Measurements from ENCODE around the gene STXBP1.
A peak's percentile ranks its signal among the peaks of the same experiment; 100 is the strongest.

STXBP1 gene

DNA sequence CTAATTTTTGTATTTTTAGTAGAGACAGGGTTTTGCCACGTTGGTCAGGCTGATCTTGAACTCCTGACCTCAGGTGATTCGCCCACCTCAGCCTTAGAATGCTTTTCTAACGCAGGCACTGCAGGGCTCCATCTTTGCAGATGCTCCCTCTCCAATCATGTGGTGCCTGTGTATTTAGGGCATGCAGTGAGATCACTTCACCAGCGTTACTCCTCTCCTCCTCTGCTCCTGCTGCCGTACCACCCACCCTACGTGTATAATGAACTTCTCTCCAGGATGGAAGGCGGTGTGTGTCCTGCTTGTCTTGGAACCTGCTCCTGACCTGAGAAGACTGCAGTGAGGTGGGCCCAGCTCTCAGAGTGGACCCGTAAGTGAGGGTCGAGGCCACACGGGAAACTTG is 81.1 kb downstream of the STXBP1 start:
- intact Hi-C loops (cut with DNase I; ENCODE audit: low total_unique reads), result no loop called here
- no peak for DNase-seq
- TF ChIP-seq, protein P1, sequence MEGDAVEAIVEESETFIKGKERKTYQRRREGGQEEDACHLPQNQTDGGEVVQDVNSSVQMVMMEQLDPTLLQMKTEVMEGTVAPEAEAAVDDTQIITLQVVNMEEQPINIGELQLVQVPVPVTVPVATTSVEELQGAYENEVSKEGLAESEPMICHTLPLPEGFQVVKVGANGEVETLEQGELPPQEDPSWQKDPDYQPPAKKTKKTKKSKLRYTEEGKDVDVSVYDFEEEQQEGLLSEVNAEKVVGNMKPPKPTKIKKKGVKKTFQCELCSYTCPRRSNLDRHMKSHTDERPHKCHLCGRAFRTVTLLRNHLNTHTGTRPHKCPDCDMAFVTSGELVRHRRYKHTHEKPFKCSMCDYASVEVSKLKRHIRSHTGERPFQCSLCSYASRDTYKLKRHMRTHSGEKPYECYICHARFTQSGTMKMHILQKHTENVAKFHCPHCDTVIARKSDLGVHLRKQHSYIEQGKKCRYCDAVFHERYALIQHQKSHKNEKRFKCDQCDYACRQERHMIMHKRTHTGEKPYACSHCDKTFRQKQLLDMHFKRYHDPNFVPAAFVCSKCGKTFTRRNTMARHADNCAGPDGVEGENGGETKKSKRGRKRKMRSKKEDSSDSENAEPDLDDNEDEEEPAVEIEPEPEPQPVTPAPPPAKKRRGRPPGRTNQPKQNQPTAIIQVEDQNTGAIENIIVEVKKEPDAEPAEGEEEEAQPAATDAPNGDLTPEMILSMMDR (IDR thresholded peaks at IDR 0.05), result no peak
- Histone ChIP-seq H3K9me3 (no peaks in the 10 kb centered on the region), H3K4me3 (no peak overlapping the region), H3K27me3 (no peaks in the 10 kb centered on the region), H3K4me1 (no peaks in the 10 kb centered on the region), H3K36me3 (peaks cover 11 to 51% (median 36%) of the 10 kb centered on the region in 3 donors), H3K27ac (no peak overlapping the region)

DNA sequence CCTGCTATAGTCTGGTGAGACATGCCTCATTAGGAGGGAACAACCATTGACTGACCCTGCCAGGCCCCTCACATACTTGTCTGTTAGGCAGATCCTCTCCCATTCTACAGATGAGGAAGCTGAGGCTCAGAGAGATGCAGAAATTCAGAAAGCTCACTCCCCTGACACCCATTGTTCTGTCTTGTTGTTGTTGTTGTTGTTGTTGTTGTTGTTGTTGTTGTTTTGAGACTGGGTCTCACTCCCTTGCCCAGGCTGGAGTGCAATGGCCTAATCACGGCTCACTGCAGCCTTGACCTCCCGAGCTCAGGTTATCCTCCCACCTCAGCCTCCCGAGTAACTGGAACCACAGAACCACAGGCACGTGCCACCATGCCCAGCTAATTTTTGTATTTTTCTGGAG is 81.6 kb downstream of the STXBP1 start:
- peaks cover 11 to 45% (median 33%) of the 10 kb centered on the region in 3 donors for H3K36me3 ChIP-seq
- H3K9me3 ChIP-seq, result no peaks in the 10 kb centered on the region
- intact Hi-C loops (cut with DNase I; ENCODE audit: low total_unique reads), result no loop called here
- TF ChIP-seq, protein P1 (IDR thresholded peaks at IDR 0.05), result no peak
- H3K4me3 ChIP-seq, result no peak overlapping the region
- H3K27me3 ChIP-seq, result no peaks in the 10 kb centered on the region
- H3K4me1 ChIP-seq, result no peaks in the 10 kb centered on the region
- no peak for DNase-seq
- H3K27ac ChIP-seq, result no peak overlapping the region

DNA sequence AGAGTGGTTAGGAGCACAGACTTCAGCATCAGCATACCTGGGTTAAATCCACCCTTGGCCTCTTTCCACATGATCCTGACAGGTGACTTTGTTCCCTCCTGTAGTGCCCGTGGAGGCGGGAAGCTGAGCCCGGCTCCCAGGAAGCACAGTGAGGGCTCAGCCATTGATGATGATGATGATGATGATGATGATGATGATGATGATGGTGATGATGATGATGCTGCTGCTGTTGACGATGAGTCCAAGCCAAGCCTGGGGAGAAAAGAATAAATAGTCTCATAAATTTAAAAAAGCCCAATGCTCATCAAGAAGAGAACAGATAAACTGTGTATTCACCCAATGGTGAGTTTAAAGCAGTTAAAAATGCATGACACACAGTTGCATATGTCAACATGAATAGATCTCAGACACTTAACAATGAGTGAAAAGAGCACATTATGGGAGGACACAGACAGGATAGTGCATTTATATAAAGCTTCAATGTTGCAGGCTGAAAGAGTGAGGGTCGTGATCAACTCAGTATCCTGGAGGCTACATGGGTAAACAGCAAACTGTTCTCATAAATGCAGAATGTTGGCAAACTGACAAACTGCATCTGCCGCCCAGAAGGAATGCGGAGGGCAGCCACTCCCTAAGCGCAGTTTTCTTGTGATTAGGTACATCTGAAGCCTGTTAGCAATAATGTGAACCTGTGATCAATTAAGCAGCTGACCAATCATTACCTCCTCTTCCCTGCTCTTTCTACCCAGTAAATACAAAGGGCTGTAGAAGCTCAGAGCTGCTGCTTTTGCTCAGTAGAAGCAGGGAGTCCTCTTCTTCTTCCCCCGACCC is 83.0 kb downstream of the STXBP1 start:
- Histone ChIP-seq H3K4me3 (no peak overlapping the region), H3K27ac (no peak overlapping the region), H3K36me3 (peaks cover 11 to 31% (median 22%) of the 10 kb centered on the region in 3 donors), H3K9me3 (no peaks in the 10 kb centered on the region), H3K27me3 (no peaks in the 10 kb centered on the region), H3K4me1 (peaks cover 0 to 8% (median 0%) of the 10 kb centered on the region in 4 donors)
- TF ChIP-seq, protein P1 (IDR thresholded peaks at IDR 0.05), result no peak
- intact Hi-C loops (cut with DNase I; ENCODE audit: low total_unique reads), result no loop called here
- DNase-seq, result no peak

DNA sequence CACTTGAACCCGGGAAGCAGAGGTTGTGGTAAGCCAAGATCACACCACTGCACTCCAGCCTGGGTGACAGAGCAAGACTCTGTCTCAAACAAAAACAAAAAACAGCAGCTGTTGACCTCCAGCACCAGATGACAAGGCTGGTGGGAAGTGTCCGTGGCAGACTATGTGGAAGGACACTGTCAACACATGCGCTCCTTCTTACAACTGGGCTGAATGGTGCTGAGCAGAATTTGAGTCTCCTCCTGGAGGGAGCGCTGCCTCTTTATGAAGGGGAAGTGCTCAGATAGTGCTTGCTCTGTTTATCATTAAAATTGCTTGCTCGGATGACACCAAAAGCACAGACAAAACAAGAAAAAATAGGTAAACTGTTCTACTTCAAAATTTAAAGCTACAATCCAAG is 85.5 kb downstream of the STXBP1 start:
- TF ChIP-seq, protein P1 (IDR thresholded peaks at IDR 0.05), result no peak
- no peak overlapping the region for H3K4me3 ChIP-seq
- no peaks in the 10 kb centered on the region for H3K9me3 ChIP-seq
- peaks cover 0 to 8% (median 0%) of the 10 kb centered on the region in 4 donors for H3K4me1 ChIP-seq
- H3K27ac ChIP-seq, result peak overlapping the region in 1 of 2 donors; percentile 76
- H3K36me3 ChIP-seq, result peaks cover 0 to 6% (median 2%) of the 10 kb centered on the region in 3 donors
- intact Hi-C loops (cut with DNase I; ENCODE audit: low total_unique reads), result no loop called here
- DNase-seq, result no peak
- H3K27me3 ChIP-seq, result no peaks in the 10 kb centered on the region

DNA sequence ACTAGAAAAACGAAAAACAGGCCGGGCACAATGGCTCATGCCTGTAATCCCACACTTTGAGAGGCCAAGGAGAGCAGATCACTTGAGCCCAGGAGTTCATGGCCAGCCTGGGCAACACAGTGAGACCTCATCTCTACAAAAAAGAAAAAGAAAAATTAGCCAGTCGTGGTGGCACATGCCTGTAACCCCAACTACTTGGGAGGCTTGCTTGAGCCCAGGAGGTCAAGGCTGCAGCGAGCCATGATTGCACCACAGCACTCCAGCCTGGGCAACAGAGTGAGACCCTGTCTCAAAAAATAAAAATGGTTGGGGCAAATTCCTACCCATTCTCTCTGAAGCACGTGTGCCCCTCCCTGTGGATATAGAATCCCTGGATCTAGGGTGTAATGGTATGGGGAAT is 86.3 kb downstream of the STXBP1 start:
- TF ChIP-seq, protein P1 (IDR thresholded peaks at IDR 0.05), result no peak

More for the DNA sequence above, 86.3 kb downstream of the STXBP1 start:
- intact Hi-C loops (cut with DNase I; ENCODE audit: low total_unique reads), result no loop called here
- Histone ChIP-seq H3K4me3 (no peak overlapping the region), H3K27ac (peak overlapping the region; percentile 76 to 79), H3K36me3 (peaks cover 0 to 5% (median 0%) of the 10 kb centered on the region in 3 donors), H3K27me3 (no peaks in the 10 kb centered on the region), H3K9me3 (no peaks in the 10 kb centered on the region), H3K4me1 (peaks cover 0 to 8% (median 0%) of the 10 kb centered on the region in 4 donors)
- no peak for DNase-seq
